OCI-LY7 (cell line): ENCODE measurements around the gene BOD1L1. TPM values are rescaled to one million over a fixed set of nuclear protein-coding genes. Genes with fewer than 3 reads are reported as not detected.

Experiments used
- BruUV-seq: library from RNA; stranded (reverse); fragments of 400-500 nt; replicated peaks from 2 replicates; lab custom pipeline; 2021; lab: Mats Ljungman, UMichigan
- CTCF ChIA-PET: fragments of 300-600 bp; sonication (Branson Sonifier 250); formaldehyde crosslinking; loops from one replicate; lab custom pipeline; 2022; ENCODE audit warnings: antibody characterized with exemption; ENCODE audit not compliant: unreplicated experiment; lab: Charles Lee
- POLR2A ChIA-PET: fragments of 300-600 bp; sonication (Branson Sonifier 250); formaldehyde crosslinking; loops from one replicate; lab custom pipeline; 2022; ENCODE audit warnings: antibody characterized with exemption; lab: Charles Lee
- DNase-seq: peaks from one replicate; pipeline ENCODE4 v3.0.0-alpha.2; 2015; ENCODE audit warnings: low spot score
- H2AFZ ChIP-seq: fragments of 200-600 bp; sonication (generic), shearing (Covaris generic); 2 replicates; pipeline ENCODE4 v1.6.1; 2014; ENCODE audit warnings: mild to moderate bottlenecking, antibody characterized with exemption, low read length, moderate library complexity
- H3K27ac ChIP-seq: fragments of 200-600 bp; sonication (generic); 2 replicates; pipeline ENCODE4 v1.5.1; 2014; ENCODE audit warnings: mixed run types, low read depth, mild to moderate bottlenecking, moderate library complexity, low read length, inconsistent platforms; ENCODE audit not compliant: poor library complexity, severe bottlenecking
- H3K36me3 ChIP-seq: fragments of 200-600 bp; sonication (generic); 2 replicates; pipeline ENCODE4 v1.6.1; 2014; ENCODE audit warnings: mild to moderate bottlenecking, antibody characterized with exemption, low read length, moderate library complexity, mixed read lengths; ENCODE audit not compliant: insufficient read depth
- H3K4me1 ChIP-seq: fragments of 200-600 bp; sonication (generic); 2 replicates; pipeline ENCODE4 v1.5.1; 2014; ENCODE audit warnings: mild to moderate bottlenecking, low read length; ENCODE audit not compliant: insufficient read depth, poor library complexity, severe bottlenecking
- H3K4me2 ChIP-seq: fragments of 200-600 bp; sonication (generic); 2 replicates; pipeline ENCODE4 v1.6.1; 2014; ENCODE audit warnings: mild to moderate bottlenecking, low read length
- H3K4me3 ChIP-seq: fragments of 200-600 bp; sonication (generic); 2 replicates; pipeline ENCODE4 v1.5.1; 2014; ENCODE audit warnings: mild to moderate bottlenecking, low read depth, low read length; ENCODE audit not compliant: poor library complexity, severe bottlenecking
- H3K79me2 ChIP-seq: fragments of 200-600 bp; sonication (generic); 2 replicates; pipeline ENCODE4 v1.6.1; 2016; ENCODE audit warnings: low read depth, mild to moderate bottlenecking, low read length, moderate library complexity, mixed read lengths; ENCODE audit not compliant: insufficient read depth
- H3K9me2 ChIP-seq: fragments of 200-600 bp; sonication (generic); 2 replicates; pipeline ENCODE4 v1.6.1; 2016; ENCODE audit warnings: mild to moderate bottlenecking, low read length, mixed read lengths; ENCODE audit not compliant: insufficient read depth
- H3K9me3 ChIP-seq: fragments of 200-600 bp; sonication (generic); 2 replicates; pipeline ENCODE4 v1.6.1; 2014; ENCODE audit warnings: mild to moderate bottlenecking, mixed run types, low read length, mixed read lengths
- H4K20me1 ChIP-seq: fragments of 200-600 bp; sonication (generic); 2 replicates; pipeline ENCODE4 v1.6.1; 2014; ENCODE audit warnings: mild to moderate bottlenecking, antibody characterized with exemption, low read length, moderate library complexity, mixed read lengths; ENCODE audit not compliant: insufficient read depth
- EZH2phosphoT487 ChIP-seq: fragments of 200-600 bp; sonication (generic); IDR thresholded peaks from 2 replicates; pipeline ENCODE4 v1.6.1; 2018; ENCODE audit warnings: low read depth, borderline replicate concordance, mild to moderate bottlenecking, mixed run types, antibody characterized with exemption, low read length, moderate library complexity, mixed read lengths
- intact Hi-C: fragments of 100-400 bp; cut with micrococcal nuclease; formaldehyde crosslinking; loops from one replicate; pipeline ENCODE4 v1.10.0; 2022; ENCODE audit not compliant: unreplicated experiment
- total RNA-seq, 2 experiments: library from RNA; depleted of rRNA in 1 of 2; stranded (reverse); fragments of >200 nt in 1 of 2; shearing (Covaris generic) in 1 of 2; gene quantifications; 2 replicates each; pipeline ENCODE4 v1.2.3, GENCODE V29; 2014 to 2022
- TF ChIP-seq, protein P1 (sequence below): fragments of 200-600 bp; sonication (generic); conservative IDR thresholded peaks from 2 replicates; pipeline ENCODE4 v1.5.1; 2014; ENCODE audit warnings: mild to moderate bottlenecking, antibody characterized with exemption, low read length, moderate library complexity, mixed read lengths

BOD1L1 gene
- total RNA-seq, 2 experiments from 2014 or later, result 24.0 to 49.6 TPM

DNA sequence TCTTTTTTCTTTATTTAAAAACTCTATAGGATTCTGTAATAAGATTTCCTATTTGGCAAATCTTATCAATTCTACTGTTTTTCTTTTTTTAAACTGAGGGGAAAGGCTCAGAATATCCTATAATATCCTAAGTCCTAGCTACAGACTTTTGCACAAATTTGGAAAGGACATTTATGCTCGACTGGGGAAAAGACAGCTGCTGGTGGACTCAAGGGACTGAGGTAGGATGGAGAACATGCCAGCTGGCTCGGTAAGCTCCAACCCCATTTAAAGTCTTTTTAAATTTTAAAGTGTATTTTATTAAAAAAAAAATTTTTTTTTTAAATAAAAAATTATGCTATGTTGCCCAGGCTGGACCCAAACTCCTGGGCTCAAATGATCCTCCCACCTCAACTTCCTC lies 36.8 kb downstream of the BOD1L1 start:
- no peaks in the 10 kb centered on the region for H3K9me3 ChIP-seq
- no peak overlapping the region for H3K4me3 ChIP-seq
- no peaks in the 10 kb centered on the region for H3K9me2 ChIP-seq
- intact Hi-C loops, result no loop called here
- BruUV-seq, result no TSS peak
- no peak overlapping the region for H2AFZ ChIP-seq
- no peak overlapping the region for H3K4me2 ChIP-seq
- CTCF ChIA-PET, result no interaction called here
- no peak overlapping the region for H3K27ac ChIP-seq
- peaks cover 83% of the 10 kb centered on the region for H3K36me3 ChIP-seq
- no peak for TF ChIP-seq EZH2phosphoT487
- TF ChIP-seq, protein P1, sequence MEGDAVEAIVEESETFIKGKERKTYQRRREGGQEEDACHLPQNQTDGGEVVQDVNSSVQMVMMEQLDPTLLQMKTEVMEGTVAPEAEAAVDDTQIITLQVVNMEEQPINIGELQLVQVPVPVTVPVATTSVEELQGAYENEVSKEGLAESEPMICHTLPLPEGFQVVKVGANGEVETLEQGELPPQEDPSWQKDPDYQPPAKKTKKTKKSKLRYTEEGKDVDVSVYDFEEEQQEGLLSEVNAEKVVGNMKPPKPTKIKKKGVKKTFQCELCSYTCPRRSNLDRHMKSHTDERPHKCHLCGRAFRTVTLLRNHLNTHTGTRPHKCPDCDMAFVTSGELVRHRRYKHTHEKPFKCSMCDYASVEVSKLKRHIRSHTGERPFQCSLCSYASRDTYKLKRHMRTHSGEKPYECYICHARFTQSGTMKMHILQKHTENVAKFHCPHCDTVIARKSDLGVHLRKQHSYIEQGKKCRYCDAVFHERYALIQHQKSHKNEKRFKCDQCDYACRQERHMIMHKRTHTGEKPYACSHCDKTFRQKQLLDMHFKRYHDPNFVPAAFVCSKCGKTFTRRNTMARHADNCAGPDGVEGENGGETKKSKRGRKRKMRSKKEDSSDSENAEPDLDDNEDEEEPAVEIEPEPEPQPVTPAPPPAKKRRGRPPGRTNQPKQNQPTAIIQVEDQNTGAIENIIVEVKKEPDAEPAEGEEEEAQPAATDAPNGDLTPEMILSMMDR, result no peak
- H3K79me2 ChIP-seq, result no peaks in the 10 kb centered on the region
- POLR2A ChIA-PET, result interaction anchor here (1.4 kb wide), 1 partner anchor 11 kb away, joined by 4 read pairs; no protein-coding TSS in a partner anchor
- DNase-seq, result no peak
- no peaks in the 10 kb centered on the region for H3K4me1 ChIP-seq
- no peaks in the 10 kb centered on the region for H4K20me1 ChIP-seq

GRCh38 chr4:13588954-13589353 lies 38.6 kb downstream of the BOD1L1 start:
- ChIA-PET POLR2A (no interaction called here), CTCF (no interaction called here)
- intact Hi-C loops, result no loop called here

DNA sequence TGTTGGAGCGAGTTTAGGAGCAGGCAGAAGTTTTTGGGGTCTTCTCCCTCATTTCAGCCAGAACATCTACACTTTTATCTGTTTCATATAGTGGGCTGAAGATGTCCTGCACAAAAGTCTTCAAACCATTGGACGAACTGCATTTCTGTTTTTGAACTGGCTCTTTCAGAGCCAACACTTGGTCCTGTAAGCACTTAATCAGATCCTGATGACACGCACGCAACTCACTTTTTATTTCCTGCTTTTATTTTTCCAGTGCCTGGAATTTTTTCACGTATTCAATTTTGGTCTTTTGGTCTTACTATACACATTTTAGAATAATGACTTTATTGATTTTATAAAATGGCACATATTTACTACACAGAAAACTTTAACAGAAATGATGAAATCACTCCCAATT lies 43.0 kb downstream of the BOD1L1 start:
- TF ChIP-seq, protein P1, result no peak
- no peaks in the 10 kb centered on the region for H3K4me1 ChIP-seq
- H3K4me2 ChIP-seq, result no peak overlapping the region
- H3K36me3 ChIP-seq, result peaks cover 84% of the 10 kb centered on the region
- H3K79me2 ChIP-seq, result no peaks in the 10 kb centered on the region
- intact Hi-C loops, result no loop called here
- POLR2A ChIA-PET, result no interaction called here
- H3K27ac ChIP-seq, result no peak overlapping the region
- H3K9me2 ChIP-seq, result no peaks in the 10 kb centered on the region
- H2AFZ ChIP-seq, result no peak overlapping the region
- no peak for DNase-seq
- no TSS peak for BruUV-seq
- no peaks in the 10 kb centered on the region for H3K9me3 ChIP-seq
- no peak overlapping the region for H3K4me3 ChIP-seq
- H4K20me1 ChIP-seq, result no peaks in the 10 kb centered on the region
- CTCF ChIA-PET, result interaction anchor here (0.6 kb wide), 1 partner anchor 27 kb away, joined by 3 read pairs; no protein-coding TSS in a partner anchor

More at GRCh38 chr4:13588954-13589353, 38.6 kb downstream of the BOD1L1 start:
- no peak for DNase-seq
- TF ChIP-seq, protein P1, result no peak
- TF ChIP-seq EZH2phosphoT487, result no peak
- H3K79me2 ChIP-seq, result no peaks in the 10 kb centered on the region
- H3K4me1 ChIP-seq, result no peaks in the 10 kb centered on the region
- H3K4me3 ChIP-seq, result no peak overlapping the region
- no peaks in the 10 kb centered on the region for H3K9me2 ChIP-seq
- no peaks in the 10 kb centered on the region for H3K9me3 ChIP-seq
- no peaks in the 10 kb centered on the region for H4K20me1 ChIP-seq
- H2AFZ ChIP-seq, result no peak overlapping the region
- no peak overlapping the region for H3K27ac ChIP-seq
- H3K36me3 ChIP-seq, result peaks cover 82% of the 10 kb centered on the region
- no peak overlapping the region for H3K4me2 ChIP-seq
- BruUV-seq, result no TSS peak
